Measurements from ENCODE around the gene MYOF. TPM values are rescaled to one million over a fixed set of nuclear protein-coding genes. Genes with fewer than 3 reads are reported as not detected.

Gene MYOF
- total RNA-seq, 1 experiment from 2014 or later: 3.0 TPM

DNA sequence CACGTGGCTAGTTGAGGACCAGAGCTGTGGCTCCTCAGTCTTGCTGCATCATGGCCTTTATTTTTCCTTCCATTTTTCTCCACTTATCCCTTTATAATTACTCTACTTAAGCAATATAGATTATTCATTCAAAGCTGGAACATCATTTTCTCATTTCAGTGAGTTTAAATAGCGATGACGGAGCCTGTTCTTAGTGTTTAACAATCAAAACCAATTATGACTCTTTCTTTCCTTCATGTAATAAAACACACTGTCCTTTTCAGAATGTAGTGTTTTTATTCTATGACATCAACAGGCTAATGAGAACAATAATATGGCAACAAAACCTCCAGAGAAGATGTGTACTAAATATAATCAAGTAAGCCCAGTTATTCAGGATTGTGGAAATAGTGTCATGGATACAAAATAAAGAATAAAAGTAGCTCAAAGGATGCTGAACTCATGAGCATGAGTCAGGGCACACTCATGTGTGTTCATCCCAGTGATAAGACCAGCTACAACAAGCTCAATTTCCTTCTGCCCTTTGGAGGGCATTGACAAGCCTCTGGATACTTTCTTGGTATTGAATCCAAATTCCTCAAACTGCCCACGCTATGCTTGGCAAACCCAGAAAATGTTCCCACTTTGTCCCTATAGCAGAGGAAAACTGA lies 220.0 kb downstream of the MYOF start:
- Histone ChIP-seq H3K4me3 (ENCODE audit: insufficient read depth, low read depth, low read length) (no peak overlapping the region), H3K27me3 (ENCODE audit: control insufficient read depth, insufficient read depth, low read length) (no peaks in the 10 kb centered on the region), H3K36me3 (replicated peaks; ENCODE audit: control insufficient read depth, insufficient read depth, low read length) (no peaks in the 10 kb centered on the region)
- no peak for DNase-seq

DNA sequence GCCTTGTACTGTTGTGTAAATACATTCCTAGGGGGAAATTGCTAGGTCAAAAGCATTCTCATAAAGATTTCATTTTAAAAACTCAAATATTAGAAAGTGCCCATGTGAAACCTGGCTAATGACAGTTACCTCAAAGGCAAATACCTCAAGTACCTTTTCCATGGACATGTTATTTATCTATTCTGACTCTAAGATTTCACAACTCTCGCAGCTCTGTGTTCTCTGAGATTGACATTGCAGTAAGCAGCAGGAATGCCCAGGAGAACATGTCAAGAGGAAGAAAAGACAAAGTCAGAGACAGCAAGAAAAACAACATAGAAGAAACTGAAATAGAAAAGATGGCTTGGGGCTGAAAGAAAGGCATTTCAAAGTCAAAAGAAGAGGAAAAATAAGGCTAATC lies 221.0 kb downstream of the MYOF start:
- no peak overlapping the region for H3K4me3 ChIP-seq (ENCODE audit: insufficient read depth, low read depth, low read length)
- H3K36me3 ChIP-seq (replicated peaks; ENCODE audit: control insufficient read depth, insufficient read depth, low read length): no peaks in the 10 kb centered on the region
- no peak for DNase-seq
- no peaks in the 10 kb centered on the region for H3K27me3 ChIP-seq (ENCODE audit: control insufficient read depth, insufficient read depth, low read length)

GRCh38 chr10:93259126-93259525 lies 223.0 kb downstream of the MYOF start:
- Histone ChIP-seq H3K27me3 (ENCODE audit: control insufficient read depth, insufficient read depth, low read length) (no peaks in the 10 kb centered on the region), H3K4me3 (ENCODE audit: insufficient read depth, low read depth, low read length) (no peak overlapping the region), H3K36me3 (replicated peaks; ENCODE audit: control insufficient read depth, insufficient read depth, low read length) (no peaks in the 10 kb centered on the region)
- no peak for DNase-seq

Other genes with a start within 250 kb of the MYOF start
- 41.8 and 46.0 TPM in 2 replicates for gene CEP55, start 14.3 kb upstream of the MYOF start, total RNA-seq (2014; rRNA removed; shearing (Covaris generic))
- gene FFAR4, start 84.3 kb upstream of the MYOF start, total RNA-seq (2014; rRNA removed; shearing (Covaris generic)): not detected in 2 replicates
- gene RBP4, start 118.9 kb upstream of the MYOF start, total RNA-seq (2014; rRNA removed; shearing (Covaris generic)): 1.1 TPM in 1 of 2 replicates, not detected in the other
- gene PDE6C, start 130.2 kb upstream of the MYOF start, total RNA-seq (2014; rRNA removed; shearing (Covaris generic)): not detected in 2 replicates
- gene FRA10AC1, start 220.3 kb upstream of the MYOF start, total RNA-seq (2014; rRNA removed; shearing (Covaris generic)): 4.8 and 9.2 TPM in 2 replicates